HL-60 (cell line): ENCODE data around the gene CNDP2.

ENCODE experiments used
- CTCF ChIP-seq: IDR thresholded peaks from one replicate; pipeline ENCODE4 v1.5.1; 2011; ENCODE audit warnings: low read length, control low read depth, inconsistent platforms; ENCODE audit not compliant: insufficient read depth
- GABPA ChIP-seq: IDR thresholded peaks from 2 replicates; pipeline ENCODE4 v1.6.1; 2012; ENCODE audit warnings: low read depth
- POLR2AphosphoS5 ChIP-seq: IDR thresholded peaks from 2 replicates; pipeline ENCODE4 v1.6.1; 2012; ENCODE audit warnings: low read depth
- REST ChIP-seq: IDR thresholded peaks from 2 replicates; pipeline ENCODE4 v1.6.1; 2012; ENCODE audit warnings: low read depth; ENCODE audit not compliant: insufficient replicate concordance
- SPI1 ChIP-seq: IDR thresholded peaks from 2 replicates; pipeline ENCODE4 v1.6.1; 2012; ENCODE audit warnings: low read depth, mild to moderate bottlenecking, borderline replicate concordance

- TF ChIP-seq CTCF (no peak), POLR2AphosphoS5 (no peak), REST (no peak), GABPA (no peak), SPI1 (no peak)
Measured at GRCh38 chr18:74447404-74448152, 48.6 kb upstream of the CNDP2 start.
